K562 (cell line): Measurements from ENCODE around the gene CD47. TPM values are rescaled to one million over a fixed set of nuclear protein-coding genes. Genes with fewer than 3 reads are reported as not detected.

Experiments used
- ATF3 ChIP-seq, 2 experiments: fragments of 450-650 bp in 1 of 2; sonication (generic) in 1 of 2; formaldehyde crosslinking in 1 of 2; IDR thresholded peaks in 1 of 2; conservative IDR thresholded peaks in 1 of 2; 2 replicates each; pipeline versions ENCODE4 v1.6.1 to v1.8.1; 2016 to 2023; ENCODE audit warnings: mild to moderate bottlenecking in 2 of 2, moderate library complexity in 2 of 2, inconsistent platforms in 1 of 2, missing genetic modification reagents in 1 of 2
- DNMT1 ChIP-seq: fragments of 450-650 bp; IDR thresholded peaks from 2 replicates; pipeline ENCODE4 v1.6.1; 2016; ENCODE audit warnings: antibody characterized with exemption, mild to moderate bottlenecking
- FOXK1 ChIP-seq: sonication (generic); formaldehyde crosslinking; IDR thresholded peaks from 2 replicates; pipeline ENCODE4 v1.8.0; 2022; ENCODE audit warnings: missing genetic modification reagents, mild to moderate bottlenecking, borderline replicate concordance
- MED1 ChIP-seq: sonication (generic); formaldehyde crosslinking; IDR thresholded peaks from 2 replicates; pipeline ENCODE4 v1.8.1; 2023; ENCODE audit warnings: missing genetic modification reagents, borderline replicate concordance
- NFIX ChIP-seq: fragments of 250-450 bp; sonication (Bioruptor Pico); IDR thresholded peaks from 2 replicates; pipeline ENCODE4 v1.4.0; 2020; ENCODE audit warnings: low read depth, mild to moderate bottlenecking, moderate library complexity
- RBM15 ChIP-seq: fragments of 200-400 bp; formaldehyde crosslinking; IDR thresholded peaks from 2 replicates; pipeline ENCODE4 v1.6.1; 2018; ENCODE audit warnings: mild to moderate bottlenecking, low read length, moderate library complexity; ENCODE audit not compliant: insufficient read depth
- TAF15 ChIP-seq: fragments of 200-400 bp; formaldehyde crosslinking; IDR thresholded peaks from 2 replicates; pipeline ENCODE4 v1.6.1; 2017; ENCODE audit warnings: mild to moderate bottlenecking, low read depth, low read length, moderate library complexity
- TBP ChIP-seq: optimal IDR thresholded peaks from 2 replicates; pipeline ENCODE3; 2011; ENCODE audit warnings: low read depth, low read length, improper control_type of control experiment
- TCFL5 ChIP-seq: fragments of 250-450 bp; sonication (Bioruptor Pico); conservative IDR thresholded peaks from 2 replicates; pipeline ENCODE4 v1.6.1; 2021; ENCODE audit warnings: mild to moderate bottlenecking, moderate library complexity, matching md5 sums
- TFAP4 ChIP-seq: sonication (generic); formaldehyde crosslinking; IDR thresholded peaks from 2 replicates; pipeline ENCODE4 v1.8.0; 2022; ENCODE audit warnings: missing genetic modification reagents, mild to moderate bottlenecking, moderate library complexity, borderline replicate concordance
- ZBTB49 ChIP-seq: sonication (generic); formaldehyde crosslinking; IDR thresholded peaks from 2 replicates; pipeline ENCODE4 v1.8.0; 2022; ENCODE audit warnings: missing genetic modification reagents, mild to moderate bottlenecking, borderline replicate concordance
- ZFX ChIP-seq: sonication (generic); formaldehyde crosslinking; IDR thresholded peaks from 2 replicates; pipeline ENCODE4 v1.8.0; 2022; ENCODE audit warnings: mild to moderate bottlenecking, missing genetic modification reagents, moderate library complexity
- ZNF407 ChIP-seq: fragments of 450-650 bp; IDR thresholded peaks from 2 replicates; pipeline ENCODE4 v1.6.1; 2016; ENCODE audit warnings: low read depth
- ZZZ3 ChIP-seq: fragments of 450-650 bp; IDR thresholded peaks from 2 replicates; pipeline ENCODE4 v1.6.1; 2016; ENCODE audit warnings: antibody characterized with exemption, mild to moderate bottlenecking, moderate library complexity
- polyA plus RNA-seq, 8 experiments: library from polyadenylated mRNA; depleted of rRNA in 4 of 8; stranded (reverse) in 5 of 8; unstranded in 3 of 8; fragments of >200 nt; fragmentation: Nextera tagmentation in 2 of 8; fragmentation: Illumina TruSeq in 1 of 8; extraction: Ambion mirVana in 2 of 8; extraction: Trizol in 1 of 8; gene quantifications; 2 replicates each; pipeline versions ENCODE4 v1.2.1 to v1.2.3, GENCODE V29; 2011 to 2014; ENCODE audit warnings: inconsistent platforms in 1 of 8, missing spikeins in 1 of 8
- total RNA-seq, 7 experiments: library from RNA; depleted of rRNA in 6 of 7; stranded (reverse); fragments of >200 nt in 6 of 7; fragmentation: Illumina TruSeq in 2 of 7; extraction: Trizol in 2 of 7; gene quantifications; 2 replicates each; pipeline versions ENCODE4 v1.2.1 to v1.2.3, GENCODE V29; 2011 to 2021; ENCODE audit warnings: low replicate concordance in 1 of 7

CD47 gene
- total and polyA plus RNA-seq, 9 of the 15 experiments (the other 6 are each of a cell fraction or from before 2014, with no cell fraction given): 10.2 to 62.6 (median 36.3) TPM

- no peak for TF ChIP-seq ATF3 (IDR thresholded peaks at IDR 0.05)
- 0 out of 2 replicates have a peak, but pooled peaks have one; percentile 24 for TF ChIP-seq ATF3 (CRISPR knock-in tag; conservative IDR thresholded peaks at IDR 0.05)
- TF ChIP-seq TBP: no peak
- TF ChIP-seq ZNF407: no peak
- no peak for TF ChIP-seq DNMT1
- TF ChIP-seq ZZZ3: no peak
- TF ChIP-seq NFIX: no peak
- TF ChIP-seq MED1 (CRISPR knock-in tag): no peak
- TF ChIP-seq RBM15: no peak
- no peak for TF ChIP-seq FOXK1
- TF ChIP-seq TFAP4 (CRISPR knock-in tag): peak; percentile 46; the same call in 1 of the 2 replicates
- no peak for TF ChIP-seq TCFL5 (CRISPR knock-in tag)
- TF ChIP-seq ZBTB49 (CRISPR knock-in tag): no peak
- no peak for TF ChIP-seq TAF15
- no peak for TF ChIP-seq ZFX (CRISPR knock-in tag)
Measured at GRCh38 chr3:108099679-108100428, 9.0 kb upstream of the CD47 start (continued).
